Panc1 (cell line): ENCODE measurements around the gene CRKL. TPM values are rescaled to one million over a fixed set of nuclear protein-coding genes. Genes with fewer than 3 reads are reported as not detected.

Experiments
- ATAC-seq: fragments of 200-7000 bp; cut with Tn5 transposase; 2 replicates; pipeline ENCODE4 v1.9.1; 2020; ENCODE audit warnings: mild to moderate bottlenecking, moderate library complexity
- BruUV-seq: library from RNA; stranded (reverse); fragments of 400-500 nt; replicated peaks from 2 replicates; lab custom pipeline; 2021; lab: Mats Ljungman, UMichigan
- CTCF ChIA-PET: fragments of 300-600 bp; sonication (Branson Sonifier 250); formaldehyde crosslinking; loops from one replicate; lab custom pipeline; 2022; ENCODE audit warnings: antibody characterized with exemption; lab: Charles Lee
- POLR2A ChIA-PET: fragments of 300-600 bp; sonication (Branson Sonifier 250); formaldehyde crosslinking; loops from one replicate; lab custom pipeline; 2022; ENCODE audit warnings: antibody characterized with exemption; lab: Charles Lee
- DNase-seq: peaks from one replicate; pipeline ENCODE4 v3.0.0-alpha.2; 2010; ENCODE audit warnings: low read depth, low spot score
- H3K27ac ChIP-seq: 2 replicates; pipeline ENCODE4 v1.5.1; 2011; ENCODE audit warnings: mild to moderate bottlenecking, low read length, inconsistent platforms
- H3K27me3 ChIP-seq: fragments of 200-500 bp; sonication (Bioruptor generic); 2 replicates; pipeline ENCODE4 v1.6.0; 2014; ENCODE audit warnings: low read length, inconsistent platforms; ENCODE audit not compliant: control insufficient read depth, insufficient read depth
- H3K36me3 ChIP-seq: fragments of 200-500 bp; sonication (Bioruptor generic); 2 replicates; pipeline ENCODE4 v1.5.1; 2014; ENCODE audit warnings: inconsistent platforms, mild to moderate bottlenecking, low read length, moderate library complexity; ENCODE audit not compliant: control insufficient read depth, insufficient read depth
- H3K4me1 ChIP-seq: 2 replicates; pipeline ENCODE4 v1.5.1; 2011; ENCODE audit warnings: inconsistent platforms, mild to moderate bottlenecking, low read length, moderate library complexity; ENCODE audit not compliant: control insufficient read depth, insufficient read depth
- H3K4me3 ChIP-seq, 2 experiments: 2 replicates each; pipeline ENCODE4 v1.5.1; 2011 to 2012; ENCODE audit warnings: low read depth in 2 of 2, low read length in 2 of 2, mild to moderate bottlenecking in 2 of 2, inconsistent platforms in 1 of 2, moderate library complexity in 1 of 2
- H3K9me3 ChIP-seq: fragments of 200-500 bp; sonication (Bioruptor generic); 2 replicates; pipeline ENCODE4 v1.5.1; 2014; ENCODE audit warnings: low read depth, mild to moderate bottlenecking, inconsistent platforms, low read length, moderate library complexity; ENCODE audit not compliant: control insufficient read depth, insufficient read depth
- POLR2AphosphoS5 ChIP-seq: IDR thresholded peaks from 2 replicates; pipeline ENCODE4 v1.6.1; 2012; ENCODE audit warnings: mild to moderate bottlenecking, low read depth, low read length, moderate library complexity
- SIN3A ChIP-seq: IDR thresholded peaks from 2 replicates; pipeline ENCODE4 v1.6.1; 2012; ENCODE audit warnings: low read depth, mild to moderate bottlenecking, low read length, moderate library complexity, borderline replicate concordance; ENCODE audit not compliant: insufficient read depth
- TCF7L2 ChIP-seq: IDR thresholded peaks from 2 replicates; pipeline ENCODE4 v1.6.1; 2011; ENCODE audit warnings: mild to moderate bottlenecking, low read depth, low read length, inconsistent platforms
- in situ Hi-C: cut with HindIII; loops from 2 replicates; pipeline ENCODE4 v1.10.0; 2016; ENCODE audit warnings: low sequenced_read_pairs, low pct_unique_long_range_greater_than_20kb
- intact Hi-C: fragments of 100-400 bp; cut with micrococcal nuclease; formaldehyde crosslinking; loops from one replicate; pipeline ENCODE4 v1.10.0; 2022; ENCODE audit not compliant: unreplicated experiment
- total RNA-seq: library from RNA; stranded (reverse); gene quantifications from one replicate; pipeline ENCODE4 v1.2.1, GENCODE V29; 2021; ENCODE audit not compliant: unreplicated experiment
- TF ChIP-seq, protein P1 (sequence below), 2 experiments: IDR thresholded peaks; 2 replicates each; pipeline ENCODE4 v1.6.1; 2011 to 2012; ENCODE audit warnings: low read depth in 2 of 2, control low read depth in 1 of 2, low read length in 1 of 2, mild to moderate bottlenecking in 1 of 2, moderate library complexity in 1 of 2; ENCODE audit not compliant: insufficient read depth in 1 of 2
- TF ChIP-seq, protein P2 (sequence below): fragments of 450-650 bp; IDR thresholded peaks from 2 replicates; pipeline ENCODE4 v1.5.1; 2017; ENCODE audit warnings: mild to moderate bottlenecking

The CRKL gene
- total RNA-seq, 1 experiment from 2014 or later, result 59.4 TPM

DNA sequence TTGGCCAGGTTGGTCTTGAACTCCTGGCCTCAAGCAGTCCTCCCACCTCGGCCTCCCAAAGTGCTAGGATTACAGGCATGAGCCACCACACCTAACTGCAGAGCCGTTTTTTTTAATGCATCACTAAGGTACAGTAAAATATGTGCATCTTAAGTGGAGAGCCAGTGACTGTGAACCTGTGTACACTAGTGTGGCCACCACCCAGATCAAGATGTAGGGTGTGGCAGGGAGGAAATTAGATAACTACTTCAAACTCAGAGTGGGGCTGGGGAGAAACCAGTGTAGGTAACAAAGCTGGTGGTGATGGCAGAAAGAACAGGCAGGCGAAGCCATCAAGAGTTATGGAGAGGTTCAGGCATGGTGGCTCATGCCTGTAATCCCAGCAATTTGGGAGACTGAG lies 44.0 kb upstream of the CRKL start:
- Histone ChIP-seq H3K4me3 (no peak overlapping the region), H3K27me3 (no peaks in the 10 kb centered on the region), H3K4me1 (no peaks in the 10 kb centered on the region), H3K9me3 (no peaks in the 10 kb centered on the region), H3K27ac (no peak overlapping the region), H3K36me3 (no peaks in the 10 kb centered on the region)
- CTCF ChIA-PET, result no interaction called here
- TF ChIP-seq, protein P1, sequence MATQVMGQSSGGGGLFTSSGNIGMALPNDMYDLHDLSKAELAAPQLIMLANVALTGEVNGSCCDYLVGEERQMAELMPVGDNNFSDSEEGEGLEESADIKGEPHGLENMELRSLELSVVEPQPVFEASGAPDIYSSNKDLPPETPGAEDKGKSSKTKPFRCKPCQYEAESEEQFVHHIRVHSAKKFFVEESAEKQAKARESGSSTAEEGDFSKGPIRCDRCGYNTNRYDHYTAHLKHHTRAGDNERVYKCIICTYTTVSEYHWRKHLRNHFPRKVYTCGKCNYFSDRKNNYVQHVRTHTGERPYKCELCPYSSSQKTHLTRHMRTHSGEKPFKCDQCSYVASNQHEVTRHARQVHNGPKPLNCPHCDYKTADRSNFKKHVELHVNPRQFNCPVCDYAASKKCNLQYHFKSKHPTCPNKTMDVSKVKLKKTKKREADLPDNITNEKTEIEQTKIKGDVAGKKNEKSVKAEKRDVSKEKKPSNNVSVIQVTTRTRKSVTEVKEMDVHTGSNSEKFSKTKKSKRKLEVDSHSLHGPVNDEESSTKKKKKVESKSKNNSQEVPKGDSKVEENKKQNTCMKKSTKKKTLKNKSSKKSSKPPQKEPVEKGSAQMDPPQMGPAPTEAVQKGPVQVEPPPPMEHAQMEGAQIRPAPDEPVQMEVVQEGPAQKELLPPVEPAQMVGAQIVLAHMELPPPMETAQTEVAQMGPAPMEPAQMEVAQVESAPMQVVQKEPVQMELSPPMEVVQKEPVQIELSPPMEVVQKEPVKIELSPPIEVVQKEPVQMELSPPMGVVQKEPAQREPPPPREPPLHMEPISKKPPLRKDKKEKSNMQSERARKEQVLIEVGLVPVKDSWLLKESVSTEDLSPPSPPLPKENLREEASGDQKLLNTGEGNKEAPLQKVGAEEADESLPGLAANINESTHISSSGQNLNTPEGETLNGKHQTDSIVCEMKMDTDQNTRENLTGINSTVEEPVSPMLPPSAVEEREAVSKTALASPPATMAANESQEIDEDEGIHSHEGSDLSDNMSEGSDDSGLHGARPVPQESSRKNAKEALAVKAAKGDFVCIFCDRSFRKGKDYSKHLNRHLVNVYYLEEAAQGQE (IDR thresholded peaks at IDR 0.05; ENCODE audit: insufficient read depth in 1 of 2, low read depth in 2 of 2, low read length in 1 of 2), result no peak
- TF ChIP-seq SIN3A (no peak), TCF7L2 (no peak), POLR2AphosphoS5 (no peak)
- TF ChIP-seq, protein P2, sequence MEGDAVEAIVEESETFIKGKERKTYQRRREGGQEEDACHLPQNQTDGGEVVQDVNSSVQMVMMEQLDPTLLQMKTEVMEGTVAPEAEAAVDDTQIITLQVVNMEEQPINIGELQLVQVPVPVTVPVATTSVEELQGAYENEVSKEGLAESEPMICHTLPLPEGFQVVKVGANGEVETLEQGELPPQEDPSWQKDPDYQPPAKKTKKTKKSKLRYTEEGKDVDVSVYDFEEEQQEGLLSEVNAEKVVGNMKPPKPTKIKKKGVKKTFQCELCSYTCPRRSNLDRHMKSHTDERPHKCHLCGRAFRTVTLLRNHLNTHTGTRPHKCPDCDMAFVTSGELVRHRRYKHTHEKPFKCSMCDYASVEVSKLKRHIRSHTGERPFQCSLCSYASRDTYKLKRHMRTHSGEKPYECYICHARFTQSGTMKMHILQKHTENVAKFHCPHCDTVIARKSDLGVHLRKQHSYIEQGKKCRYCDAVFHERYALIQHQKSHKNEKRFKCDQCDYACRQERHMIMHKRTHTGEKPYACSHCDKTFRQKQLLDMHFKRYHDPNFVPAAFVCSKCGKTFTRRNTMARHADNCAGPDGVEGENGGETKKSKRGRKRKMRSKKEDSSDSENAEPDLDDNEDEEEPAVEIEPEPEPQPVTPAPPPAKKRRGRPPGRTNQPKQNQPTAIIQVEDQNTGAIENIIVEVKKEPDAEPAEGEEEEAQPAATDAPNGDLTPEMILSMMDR, result no peak
- ATAC-seq (no peak), DNase-seq (no peak)
- in situ Hi-C loops, result no loop called here
- BruUV-seq, result no TSS peak
- intact Hi-C loops, result no loop called here
- POLR2A ChIA-PET, result no interaction called here

DNA sequence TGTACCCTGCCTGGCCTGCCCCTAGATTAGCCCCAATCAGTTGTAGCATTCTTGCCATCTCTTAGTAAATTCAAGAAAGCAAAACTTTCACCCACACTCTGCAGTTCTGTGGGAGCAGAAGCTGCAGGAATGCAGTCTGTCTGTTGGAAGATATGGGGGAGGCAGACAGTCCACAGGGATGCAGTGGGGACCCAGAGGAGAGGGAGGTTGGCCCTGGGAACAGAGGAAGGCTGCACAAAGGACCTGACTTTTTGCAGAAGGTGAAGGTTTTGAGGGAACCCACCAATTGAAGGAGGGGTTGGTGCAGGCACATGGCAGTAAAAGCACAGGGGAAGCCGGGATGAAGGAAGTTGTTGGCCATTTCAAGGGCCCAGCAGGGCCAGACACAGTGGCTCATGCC lies 41.9 kb upstream of the CRKL start:
- no TSS peak for BruUV-seq
- H3K27me3 ChIP-seq, result no peaks in the 10 kb centered on the region
- no peaks in the 10 kb centered on the region for H3K9me3 ChIP-seq
- ChIA-PET CTCF (no interaction called here), POLR2A (no interaction called here)
- H3K36me3 ChIP-seq, result no peaks in the 10 kb centered on the region
- H3K27ac ChIP-seq, result no peak overlapping the region
- no peaks in the 10 kb centered on the region for H3K4me1 ChIP-seq
- intact Hi-C loops (no loop called here), in situ Hi-C loops (no loop called here)
- H3K4me3 ChIP-seq, result no peak overlapping the region
- DNase-seq (no peak), ATAC-seq (no peak)
- TF ChIP-seq, protein P2, result no peak
- TF ChIP-seq SIN3A (no peak), POLR2AphosphoS5 (no peak), TCF7L2 (no peak)
- TF ChIP-seq, protein P1 (IDR thresholded peaks at IDR 0.05; ENCODE audit: insufficient read depth in 1 of 2, low read depth in 2 of 2, low read length in 1 of 2), result no peak
